H1 (cell line): ENCODE measurements around the gene OR4C11.

Experiments
- CBX5 ChIP-seq: fragments of 300-800, 300-1000 bp; sonication (generic); IDR thresholded peaks from 2 replicates; pipeline ENCODE4 v1.7.1; 2016; ENCODE audit warnings: antibody characterized with exemption, low read length, low read depth
- NRF1 ChIP-seq: IDR thresholded peaks from 2 replicates; pipeline ENCODE4 v1.6.1; 2011; ENCODE audit warnings: mild to moderate bottlenecking, low read depth, low read length, improper control_type of control experiment
- SP1 ChIP-seq: IDR thresholded peaks from 2 replicates; pipeline ENCODE4 v1.6.1; 2011; ENCODE audit warnings: low read depth, low read length
- TBP ChIP-seq: IDR thresholded peaks from 2 replicates; pipeline ENCODE4 v1.6.1; 2011; ENCODE audit warnings: low read depth, low read length, improper control_type of control experiment
- USF2 ChIP-seq: IDR thresholded peaks from 2 replicates; pipeline ENCODE4 v1.6.1; 2011; ENCODE audit warnings: low read length, improper control_type of control experiment

- no peak for TF ChIP-seq CBX5
- TF ChIP-seq USF2 = no peak
- TF ChIP-seq SP1 = no peak
- TF ChIP-seq NRF1 = no peak
- no peak for TF ChIP-seq TBP
These were observed 34.9 kb downstream of the OR4C11 start for GRCh38 chr11:55572548-55572947.
